Measurements from ENCODE around the gene SPATA9. TPM values are rescaled to one million over a fixed set of nuclear protein-coding genes. Genes with fewer than 3 reads are reported as not detected.

SPATA9 gene
- total and polyA plus RNA-seq, 9 of the 15 experiments (the other 6 are each of a cell fraction or from before 2014, with no cell fraction given), result 0.16 to 5.5 (median 0.39) TPM; not detected in 3

GRCh38 chr5:95631991-95632675 lies 50.7 kb downstream of the SPATA9 start (continued):
- TF ChIP-seq ATF6 (CRISPR knock-in tag; IDR thresholded peaks at IDR 0.05) (no peak), CCNT2 (IDR thresholded peaks at IDR 0.05; ENCODE audit: borderline replicate concordance, extremely low read depth, insufficient read length, low read depth, low read length) (no peak), KAT2B (IDR thresholded peaks at IDR 0.05; ENCODE audit: low read depth, low read length) (no peak), HMG20B (CRISPR knock-in tag; IDR thresholded peaks at IDR 0.05) (no peak), CBFB (CRISPR knock-in tag; IDR thresholded peaks at IDR 0.05) (no peak), ETS1 (conservative IDR thresholded peaks at IDR 0.05; ENCODE audit: control insufficient read depth, low read depth, low read length) (no peak), HNRNPL (IDR thresholded peaks at IDR 0.05; ENCODE audit: low read depth, low read length) (no peak), THAP12 (CRISPR knock-in tag; IDR thresholded peaks at IDR 0.05) (no peak), YY1 (IDR thresholded peaks at IDR 0.05; ENCODE audit: borderline replicate concordance in 1 of 3, control insufficient read depth in 1 of 3, extremely low read depth in 1 of 3, insufficient read depth in 3 of 3, insufficient read length in 1 of 3, insufficient replicate concordance in 2 of 3, low read depth in 1 of 3, low read length in 2 of 3) (no peak), PHF20 (IDR thresholded peaks at IDR 0.05; ENCODE audit: partially characterized antibody) (no peak), ZNF77 (CRISPR knock-in tag; IDR thresholded peaks at IDR 0.05) (no peak), ZNF143 (CRISPR knock-in tag; IDR thresholded peaks at IDR 0.05) (peak; percentile 53; the same call in 1 of the 2 replicates), EHMT2 (IDR thresholded peaks at IDR 0.05) (peak; percentile 41; the same call in 1 of the 2 replicates), GABPB1 (CRISPR knock-in tag; IDR thresholded peaks at IDR 0.05) (no peak), IRF1 (CRISPR knock-in tag; IDR thresholded peaks at IDR 0.05; ENCODE audit: borderline replicate concordance) (no peak), ZFP36 (IDR thresholded peaks at IDR 0.05; ENCODE audit: low read depth, low read length, partially characterized antibody) (no peak), CREB3L1 (IDR thresholded peaks at IDR 0.05; ENCODE audit: borderline replicate concordance, low read depth) (no peak), ZNF551 (CRISPR knock-in tag; IDR thresholded peaks at IDR 0.05) (no peak), SMARCA4 (IDR thresholded peaks at IDR 0.05) (no peak; the same call in 1 of the 2 replicates)
